Rectal smooth muscle tissue (tissue), 1 donor: ENCODE measurements around the gene TMEM134.
"Not testable (repeated sequence)": the region's sequence is repeated elsewhere in the genome, so short reads cannot be mapped to it uniquely, and the experiment has no call there.

Experiments
- H3K27ac ChIP-seq: one replicate; pipeline ENCODE4 v1.7.0; 2013; ENCODE audit warnings: low read depth, low read length, inconsistent platforms
- H3K27me3 ChIP-seq: one replicate; pipeline ENCODE4 v1.7.0; 2013; ENCODE audit warnings: low read length; ENCODE audit not compliant: control insufficient read depth, insufficient read depth
- H3K36me3 ChIP-seq: one replicate; pipeline ENCODE4 v1.7.0; 2013; ENCODE audit warnings: low read length; ENCODE audit not compliant: control insufficient read depth, insufficient read depth
- H3K4me1 ChIP-seq: one replicate; pipeline ENCODE4 v1.7.0; 2013; ENCODE audit warnings: low read length; ENCODE audit not compliant: control insufficient read depth, insufficient read depth
- H3K4me3 ChIP-seq: one replicate; pipeline ENCODE4 v1.7.0; 2013; ENCODE audit warnings: low read length
- H3K9ac ChIP-seq: one replicate; pipeline ENCODE4 v1.7.0; 2013; ENCODE audit warnings: low read length

The TMEM134 gene, protein sequence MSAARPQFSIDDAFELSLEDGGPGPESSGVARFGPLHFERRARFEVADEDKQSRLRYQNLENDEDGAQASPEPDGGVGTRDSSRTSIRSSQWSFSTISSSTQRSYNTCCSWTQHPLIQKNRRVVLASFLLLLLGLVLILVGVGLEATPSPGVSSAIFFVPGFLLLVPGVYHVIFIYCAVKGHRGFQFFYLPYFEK

DNA sequence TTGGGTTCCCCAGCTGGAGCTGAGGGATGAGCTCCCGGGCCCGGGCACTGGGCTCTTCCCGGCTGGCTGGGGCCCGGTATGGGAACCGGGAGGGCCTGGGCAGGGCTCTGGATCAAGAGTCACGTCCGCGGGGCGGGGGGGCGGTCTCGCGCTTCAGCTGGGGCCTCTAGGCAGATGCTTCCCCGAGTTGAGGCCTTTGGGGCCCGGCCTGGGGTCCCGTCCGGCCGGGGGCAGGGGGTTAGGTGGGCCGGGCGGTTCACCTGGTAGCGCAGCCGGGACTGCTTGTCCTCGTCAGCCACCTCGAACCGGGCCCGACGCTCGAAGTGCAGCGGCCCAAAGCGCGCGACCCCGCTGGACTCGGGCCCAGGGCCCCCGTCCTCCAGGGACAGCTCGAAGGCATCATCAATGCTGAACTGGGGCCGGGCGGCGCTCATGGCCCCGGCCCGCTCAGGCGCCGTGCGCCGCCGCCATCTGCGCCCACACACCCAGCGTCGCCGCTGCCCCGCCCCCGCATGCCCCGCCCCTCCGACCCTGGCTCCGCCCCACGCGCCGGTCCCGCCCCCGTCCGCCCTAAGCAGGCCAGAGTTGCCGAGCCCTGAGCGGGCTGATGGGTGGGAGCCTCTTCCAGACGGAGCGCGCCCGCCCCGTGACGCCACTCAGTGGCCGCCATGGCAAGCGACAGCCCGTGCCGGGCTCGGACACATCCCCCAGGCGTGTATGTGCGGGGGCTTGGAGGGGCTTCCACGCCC is at the start of gene TMEM134:
TMEM134 (minus strand) TSS at position 493 of the 749 bp plus-strand sequence; CDS start at position 434, 59 bp downstream.
- Histone ChIP-seq H3K27ac (peak within 1 kb of the TSS; percentile 84), H3K4me1 (peaks cover 8% of the 10 kb centered on the region), H3K4me3 (peak within 1 kb of the TSS; percentile 82), H3K27me3 (no peaks in the 10 kb centered on the region), H3K9ac (peak within 1 kb of the TSS; percentile 61), H3K36me3 (no peaks in the 10 kb centered on the region)

DNA sequence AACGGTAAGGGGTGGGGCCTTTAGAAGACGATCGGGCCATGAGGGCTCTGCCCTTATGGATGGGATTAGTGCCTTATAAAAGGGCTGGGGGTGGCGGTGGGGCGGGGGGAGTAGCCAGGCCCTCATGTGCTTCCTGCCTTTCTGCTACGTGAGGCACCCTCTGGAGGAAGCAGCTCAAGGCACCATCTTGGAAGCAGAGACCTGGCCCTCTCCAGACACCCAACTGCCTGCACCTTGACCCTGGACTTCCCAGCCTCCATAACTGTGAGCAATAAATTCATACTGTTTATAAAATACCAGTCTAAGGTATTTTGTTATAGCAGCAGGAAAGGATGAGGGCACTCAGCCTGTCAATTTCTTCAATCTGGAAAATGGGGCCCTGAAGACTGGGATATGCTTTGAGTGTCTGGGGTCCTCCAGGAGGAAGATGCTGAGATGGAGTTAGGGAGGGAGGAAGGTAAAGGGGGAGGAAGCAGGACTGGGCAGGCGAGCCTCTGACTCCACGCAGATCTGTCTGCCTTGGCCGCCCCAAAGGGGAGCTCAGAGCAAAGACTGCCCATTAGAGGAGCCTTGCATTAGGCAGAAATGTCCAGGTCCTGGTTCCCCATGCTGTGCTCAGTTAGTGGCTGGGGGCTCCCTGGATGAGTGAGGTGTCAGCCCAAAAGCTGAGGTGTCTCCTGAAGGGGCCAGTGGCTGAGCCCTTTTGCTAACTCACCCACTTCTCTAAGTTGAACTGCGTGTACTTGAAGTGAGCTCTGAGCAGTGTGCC is 48.9 kb upstream of the TMEM134 start:
- Histone ChIP-seq H3K36me3 (no peaks in the 10 kb centered on the region), H3K4me3 (no peak overlapping the region), H3K27me3 (no peaks in the 10 kb centered on the region), H3K27ac (no peak overlapping the region), H3K4me1 (no peaks in the 10 kb centered on the region), H3K9ac (no peak overlapping the region)

DNA sequence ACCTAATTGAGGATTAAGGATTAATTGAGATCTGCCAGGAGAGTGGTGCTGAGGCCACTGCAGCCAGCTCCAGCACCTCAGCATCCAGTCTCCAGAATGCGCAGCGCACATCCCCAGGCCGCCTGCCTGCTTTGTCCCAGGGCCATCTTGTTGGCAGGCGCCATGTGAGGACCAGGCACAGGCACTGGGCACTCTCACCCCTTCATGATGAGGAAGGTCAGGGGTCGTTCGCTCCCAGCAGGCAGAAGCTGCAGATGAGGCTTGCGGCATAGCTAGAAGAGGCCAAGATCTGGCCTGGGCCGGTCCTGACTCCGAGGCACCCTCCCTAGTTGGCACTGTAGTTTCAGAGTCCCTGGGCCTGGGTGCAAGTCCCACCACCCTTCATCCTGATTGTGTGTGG is 47.8 kb upstream of the TMEM134 start:
- Histone ChIP-seq H3K4me1 (no peaks in the 10 kb centered on the region), H3K36me3 (no peaks in the 10 kb centered on the region), H3K27ac (no peak overlapping the region), H3K27me3 (no peaks in the 10 kb centered on the region), H3K4me3 (no peak overlapping the region), H3K9ac (no peak overlapping the region)

DNA sequence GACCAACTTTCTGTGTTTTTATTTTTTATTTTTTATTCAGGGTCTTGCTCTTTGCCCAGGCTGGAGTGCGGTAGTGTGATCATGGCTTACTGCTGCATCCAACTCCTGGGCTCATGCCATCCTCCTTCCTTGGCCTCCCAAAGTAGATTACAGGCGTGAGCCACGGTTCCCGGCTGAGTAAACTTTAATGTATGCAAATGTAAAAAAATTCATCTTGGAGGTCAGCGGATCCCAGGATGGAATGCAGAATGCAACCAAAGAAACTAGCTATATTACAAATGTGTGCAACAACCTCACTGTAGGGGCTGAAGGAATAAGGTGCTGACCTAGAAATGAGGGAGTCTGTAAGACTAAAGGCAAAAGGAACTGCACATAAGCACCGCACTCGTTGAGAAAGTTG is 45.1 kb upstream of the TMEM134 start:
- no peak overlapping the region for H3K27ac ChIP-seq
- H3K4me3 ChIP-seq = no peak overlapping the region
- H3K4me1 ChIP-seq = no peaks in the 10 kb centered on the region
- no peaks in the 10 kb centered on the region for H3K36me3 ChIP-seq
- H3K27me3 ChIP-seq = no peaks in the 10 kb centered on the region
- no peak overlapping the region for H3K9ac ChIP-seq

DNA sequence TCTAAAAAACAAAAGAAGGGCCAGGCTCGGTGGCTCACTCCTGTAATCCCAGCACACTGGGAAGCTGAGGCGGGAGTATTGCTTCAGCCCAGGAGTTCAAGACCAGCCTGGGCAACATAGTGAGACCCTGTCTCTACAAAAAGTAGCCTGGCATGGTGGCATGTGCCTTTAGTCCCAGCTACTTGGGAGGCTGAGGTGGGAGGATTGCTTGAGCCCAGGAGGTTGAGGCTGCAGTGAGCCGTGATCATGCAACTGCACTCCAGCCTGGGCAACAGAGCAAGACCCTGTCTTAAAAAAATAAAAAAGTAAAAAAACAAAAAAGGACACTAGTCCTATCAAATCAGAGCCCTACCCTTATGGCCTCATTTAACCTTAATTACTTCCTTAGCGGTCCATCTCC is 42.5 kb upstream of the TMEM134 start:
- H3K27me3 ChIP-seq, H3K9ac ChIP-seq, H3K4me3 ChIP-seq, H3K36me3 ChIP-seq, H3K4me1 ChIP-seq, H3K27ac ChIP-seq: not testable (repeated sequence)

DNA sequence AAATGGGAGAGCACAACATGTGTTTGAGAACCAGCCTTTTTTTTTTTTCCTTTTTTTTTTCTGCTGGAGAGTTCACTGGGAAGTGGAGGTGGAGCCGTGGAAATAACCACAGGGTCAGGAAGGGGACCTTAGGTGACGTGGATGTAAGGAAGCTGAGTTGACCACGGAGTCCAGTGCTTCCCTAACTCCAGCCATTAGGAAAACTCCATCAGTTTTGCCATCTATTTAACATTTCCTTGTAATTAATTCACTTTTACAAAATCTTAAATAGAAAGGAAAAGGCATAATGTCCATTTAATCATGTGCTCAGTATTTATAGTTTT is 40.9 kb upstream of the TMEM134 start:
- Histone ChIP-seq H3K4me1 (peaks cover 6% of the 10 kb centered on the region), H3K27ac (no peak overlapping the region), H3K9ac (peak overlapping the region; percentile 39), H3K36me3 (no peaks in the 10 kb centered on the region), H3K4me3 (no peak overlapping the region), H3K27me3 (peaks cover 2% of the 10 kb centered on the region)

DNA sequence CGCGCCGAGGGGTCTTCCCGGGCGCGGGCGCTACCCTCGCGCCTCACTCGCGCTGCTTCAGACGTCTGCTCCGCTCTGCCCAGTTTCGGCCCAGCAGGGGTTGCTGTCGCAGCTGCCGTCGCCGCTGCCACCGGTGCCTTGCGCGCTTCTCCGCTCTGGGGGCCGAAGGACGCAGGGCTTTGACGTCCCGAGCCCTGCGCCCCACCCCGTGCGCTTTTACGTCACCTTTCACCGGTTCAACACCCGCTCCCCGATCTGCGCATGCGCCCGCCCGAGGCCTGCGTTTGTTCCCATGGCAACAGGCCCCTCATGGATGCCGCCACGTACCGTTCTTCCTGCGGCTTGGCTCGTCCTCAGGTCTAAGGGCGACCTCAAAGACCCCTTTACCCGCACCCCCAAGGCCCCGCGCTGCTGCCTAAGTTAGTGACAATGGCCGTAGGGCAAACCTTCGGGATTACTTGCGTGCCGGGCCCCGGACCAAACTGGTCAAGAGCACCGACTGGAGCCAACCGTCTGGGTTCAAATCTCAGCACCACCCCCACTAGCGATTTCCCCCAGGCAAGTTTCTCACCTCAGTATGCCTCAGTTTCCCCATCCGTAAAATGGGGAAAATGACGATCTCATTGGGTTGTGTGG is 39.6 kb upstream of the TMEM134 start:
- Histone ChIP-seq H3K36me3 (no peaks in the 10 kb centered on the region), H3K4me3 (peak overlapping the region; percentile 89), H3K27ac (peak overlapping the region; percentile 99), H3K27me3 (peaks cover 5% of the 10 kb centered on the region), H3K9ac (peak overlapping the region; percentile 79), H3K4me1 (peaks cover 9% of the 10 kb centered on the region)

DNA sequence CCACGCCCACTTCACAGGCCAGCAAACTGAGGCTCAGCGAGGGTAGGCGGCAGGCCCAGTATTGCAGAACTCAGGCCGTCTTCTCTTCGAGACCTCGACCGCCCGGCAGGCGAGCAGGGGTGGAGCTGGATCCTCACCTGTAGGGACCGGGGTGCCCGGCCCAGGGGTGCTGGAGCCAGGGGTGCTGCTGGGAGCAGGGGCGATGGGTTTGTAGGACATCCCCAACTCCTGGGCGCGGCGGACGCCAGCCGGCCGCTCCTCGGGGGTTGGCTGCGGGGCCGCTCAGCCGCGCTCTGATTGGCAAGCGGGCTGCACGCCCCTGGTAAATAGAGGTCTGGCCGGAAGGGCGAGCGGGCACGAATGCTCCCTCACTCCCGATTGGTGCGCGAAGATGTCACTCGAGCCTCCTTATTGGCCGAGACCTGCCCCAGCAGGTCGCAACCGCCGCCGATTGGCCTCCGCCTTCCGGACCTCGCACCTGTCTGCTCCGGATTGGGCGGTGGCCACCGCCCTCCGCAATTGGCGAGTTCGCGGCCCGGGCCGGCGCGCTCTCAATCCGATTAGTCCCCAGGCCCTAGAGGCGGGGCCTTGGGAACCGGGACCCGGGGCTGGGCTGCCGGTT is 38.9 kb upstream of the TMEM134 start, which contains the start of gene CDK2AP2:
CDK2AP2 (minus strand) TSS at position 299 of the 622 bp plus-strand sequence; CDS start at position 219, 80 bp downstream.
- Histone ChIP-seq H3K27me3 (peaks cover 5% of the 10 kb centered on the region), H3K27ac (peak within 1 kb of the TSS; percentile 99), H3K4me3 (peak within 1 kb of the TSS; percentile 89), H3K9ac (peak within 1 kb of the TSS; percentile 79), H3K4me1 (peaks cover 9% of the 10 kb centered on the region), H3K36me3 (no peaks in the 10 kb centered on the region)

DNA sequence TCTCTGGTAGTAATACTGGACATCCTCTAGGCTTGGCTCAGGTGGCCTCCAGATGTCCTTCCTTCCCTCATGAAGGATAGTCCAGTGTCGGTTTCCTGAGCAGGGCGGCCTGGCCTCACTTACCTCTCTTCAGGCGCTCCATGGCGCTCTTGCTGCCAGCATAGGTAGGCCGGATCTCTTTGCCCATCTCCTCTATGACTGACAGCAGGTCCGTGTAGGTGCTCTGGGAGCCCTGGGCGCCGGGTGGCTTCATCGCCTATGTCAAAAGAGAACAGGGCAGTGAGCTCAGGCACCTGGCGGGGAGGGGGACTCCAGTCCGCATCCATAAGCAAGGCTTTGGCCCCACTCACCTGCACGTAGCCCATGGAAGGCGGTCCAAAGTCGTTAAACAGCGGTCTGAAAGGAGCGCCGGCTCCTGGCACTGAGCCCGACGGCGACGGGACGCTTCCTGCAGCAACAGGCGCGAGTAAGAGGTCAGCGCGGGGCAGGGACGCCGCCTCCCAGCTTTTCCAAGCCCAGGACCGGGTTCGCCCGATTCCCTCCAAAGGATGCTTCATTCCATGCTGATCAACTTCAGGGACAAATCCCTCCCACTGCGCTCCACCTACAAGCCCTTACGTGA is 38.3 kb upstream of the TMEM134 start:
- peak overlapping the region; percentile 99 for H3K27ac ChIP-seq
- peaks cover 5% of the 10 kb centered on the region for H3K27me3 ChIP-seq
- peaks cover 9% of the 10 kb centered on the region for H3K4me1 ChIP-seq
- H3K36me3 ChIP-seq = no peaks in the 10 kb centered on the region
- H3K4me3 ChIP-seq = peak overlapping the region; percentile 80
- H3K9ac ChIP-seq = peak overlapping the region; percentile 57

DNA sequence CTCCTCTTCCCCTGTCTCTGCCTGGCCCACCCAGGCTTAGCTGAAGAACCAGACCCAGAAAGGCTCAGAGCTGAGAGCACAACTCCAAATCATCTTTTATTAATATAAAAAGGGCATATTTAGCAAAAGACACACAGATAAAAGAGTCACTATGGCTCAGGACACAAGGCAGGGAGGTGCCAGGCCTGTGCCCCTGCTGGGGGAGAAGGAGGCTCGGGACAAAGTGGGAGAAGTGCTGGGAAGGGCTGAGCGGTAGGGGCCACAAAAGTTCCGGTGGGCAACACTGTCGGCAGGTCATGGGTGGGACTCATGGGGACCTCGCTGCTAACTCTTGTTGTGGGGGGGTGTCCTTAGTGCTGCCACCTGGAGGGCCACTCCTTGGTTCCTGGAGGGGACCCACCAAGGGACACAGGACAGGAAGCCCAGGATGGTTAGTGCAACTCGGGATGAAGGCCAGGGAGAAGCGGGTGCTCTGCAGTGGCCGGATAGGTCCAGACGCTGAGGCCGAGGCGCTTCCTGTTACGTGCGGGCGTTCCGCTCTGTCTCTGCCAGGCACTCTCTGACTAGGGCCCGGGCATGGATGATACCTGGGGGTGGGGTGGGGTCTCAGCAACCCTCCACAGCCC is 37.5 kb upstream of the TMEM134 start:
- peaks cover 9% of the 10 kb centered on the region for H3K4me1 ChIP-seq
- H3K27me3 ChIP-seq = peaks cover 5% of the 10 kb centered on the region
- H3K36me3 ChIP-seq = no peaks in the 10 kb centered on the region
- no peak overlapping the region for H3K27ac ChIP-seq
- no peak overlapping the region for H3K9ac ChIP-seq
- H3K4me3 ChIP-seq = peak overlapping the region; percentile 5

DNA sequence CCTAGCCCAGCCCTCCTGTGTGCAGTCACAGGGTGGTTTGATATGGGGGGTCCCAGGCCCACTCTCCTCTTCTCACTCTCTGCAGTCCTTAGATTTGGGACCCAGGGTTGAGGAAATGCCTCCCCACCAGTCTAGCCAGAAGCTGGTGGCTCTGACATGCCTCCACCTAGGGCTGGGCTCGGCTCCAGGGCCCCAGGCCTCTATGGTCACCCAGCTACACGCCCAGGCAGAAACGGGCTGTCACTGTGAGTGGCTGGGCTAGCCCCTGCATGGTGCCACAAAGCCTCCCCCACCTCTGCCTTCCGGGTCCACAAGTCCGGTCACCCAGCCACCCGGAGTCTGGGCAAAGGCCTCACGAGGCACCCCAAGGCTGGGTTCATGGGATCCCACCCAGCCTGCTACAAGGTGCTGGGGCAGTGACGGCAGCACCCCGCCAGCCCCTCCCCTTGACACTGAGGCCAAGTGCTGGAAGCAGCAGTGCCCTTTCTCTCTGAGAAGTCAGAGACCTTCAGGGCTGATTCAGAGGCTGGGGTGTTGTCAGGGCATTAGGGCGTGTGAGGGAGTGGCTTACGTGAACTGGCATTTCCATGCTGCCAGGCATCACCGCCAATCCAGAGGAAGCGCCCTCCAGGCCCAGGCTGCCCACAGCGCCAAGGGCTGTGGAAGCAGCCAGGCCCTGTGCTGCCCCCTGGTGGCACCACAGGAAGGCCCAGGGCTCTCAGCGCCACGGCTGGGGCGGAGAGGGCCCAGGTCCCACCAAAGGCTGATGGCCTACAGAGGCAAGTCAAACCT is 36.8 kb upstream of the TMEM134 start:
- Histone ChIP-seq H3K9ac (peak overlapping the region; percentile 54), H3K4me3 (peak overlapping the region; percentile 61), H3K27me3 (peaks cover 5% of the 10 kb centered on the region), H3K27ac (peak overlapping the region; percentile 67), H3K36me3 (no peaks in the 10 kb centered on the region), H3K4me1 (peaks cover 9% of the 10 kb centered on the region)
